Activated gamma-delta T cell (primary cell): ENCODE data around the gene MVB12B.
"Not testable (repeated sequence)": the region's sequence is repeated elsewhere in the genome, so short reads cannot be mapped to it uniquely, and the experiment has no call there.

ENCODE experiments used
- DNase-seq: peaks from one replicate; lab custom pipeline; 2025; lab: John Stamatoyannopoulos, UW
- total RNA-seq, 2 donors: gene quantifications; one replicate each; lab custom pipeline; 2026; lab: John Stamatoyannopoulos, UW

The MVB12B gene
- total RNA-seq = 35.4 to 58.5 reads per million in 2 donors

GRCh38 chr9:126326228-126327005 lies at the start of gene MVB12B:
Gene MVB12B (plus strand): TSS chr9:126326829. CDS start chr9:126326930, 101 bp downstream.
- peak; percentile 56 for DNase-seq

GRCh38 chr9:126283799-126284465 lies 42.7 kb upstream of the MVB12B start:
- DNase-seq = no peak

- not testable (repeated sequence) for DNase-seq
These were observed 41.0 kb upstream of the MVB12B start for GRCh38 chr9:126285652-126286051.

GRCh38 chr9:126287166-126287866 lies 39.3 kb upstream of the MVB12B start:
- no peak for DNase-seq

GRCh38 chr9:126290871-126291270 lies 35.8 kb upstream of the MVB12B start:
- no peak for DNase-seq

- no peak for DNase-seq
These were observed 34.7 kb upstream of the MVB12B start for GRCh38 chr9:126291925-126292324.

GRCh38 chr9:126292736-126293521 lies 33.7 kb upstream of the MVB12B start:
- no peak for DNase-seq

GRCh38 chr9:126293522-126293889 lies 33.1 kb upstream of the MVB12B start:
- DNase-seq = no peak

- DNase-seq = no peak
These were observed 32.1 kb upstream of the MVB12B start for GRCh38 chr9:126294331-126295081.

GRCh38 chr9:126295082-126295477 lies 31.5 kb upstream of the MVB12B start:
- no peak for DNase-seq

- DNase-seq = no peak
These were observed 31.1 kb upstream of the MVB12B start for GRCh38 chr9:126295516-126295915.

GRCh38 chr9:126295936-126296600 lies 30.6 kb upstream of the MVB12B start:
- DNase-seq = no peak

GRCh38 chr9:126296687-126297086 lies 29.9 kb upstream of the MVB12B start:
- no peak for DNase-seq

- DNase-seq = no peak
These were observed 29.0 kb upstream of the MVB12B start for GRCh38 chr9:126297661-126298060.

- DNase-seq = no peak
These were observed 28.4 kb upstream of the MVB12B start for GRCh38 chr9:126298063-126298801.

- no peak for DNase-seq
These were observed 26.8 kb upstream of the MVB12B start for GRCh38 chr9:126299706-126300276.

GRCh38 chr9:126301196-126301595 lies 25.4 kb upstream of the MVB12B start:
- DNase-seq = no peak

GRCh38 chr9:126301985-126302603 lies 24.5 kb upstream of the MVB12B start:
- DNase-seq = no peak

- no peak for DNase-seq
These were observed 23.9 kb upstream of the MVB12B start for GRCh38 chr9:126302730-126303129.
